Muscle layer of duodenum (tissue), 2 donors: Measurements from ENCODE around the gene ZCCHC24.

ENCODE experiments used
- H3K27ac ChIP-seq: one replicate; pipeline ENCODE4 v1.7.0; 2013; ENCODE audit warnings: mild to moderate bottlenecking, low read length
- H3K27me3 ChIP-seq: one replicate; pipeline ENCODE4 v1.7.0; 2013; ENCODE audit warnings: low read depth, mild to moderate bottlenecking, control low read depth, low read length
- H3K36me3 ChIP-seq, 2 donors: one replicate each; pipeline ENCODE4 v1.7.0; 2013; ENCODE audit warnings: low read length in 2 of 2, control low read depth in 1 of 2, mild to moderate bottlenecking in 1 of 2; ENCODE audit not compliant: insufficient read depth in 2 of 2, control insufficient read depth in 1 of 2
- H3K4me1 ChIP-seq, 2 donors: one replicate each; pipeline ENCODE4 v1.7.0; 2013; ENCODE audit warnings: low read length in 2 of 2, mild to moderate bottlenecking in 2 of 2, control low read depth in 1 of 2, moderate library complexity in 1 of 2; ENCODE audit not compliant: insufficient read depth in 2 of 2, control insufficient read depth in 1 of 2
- H3K4me3 ChIP-seq, 2 donors: one replicate each; pipeline ENCODE4 v1.7.0; 2013; ENCODE audit warnings: low read length in 2 of 2, low read depth in 1 of 2, mild to moderate bottlenecking in 1 of 2
- H3K9me3 ChIP-seq, 2 donors: one replicate each; pipeline ENCODE4 v1.7.0; 2013; ENCODE audit warnings: low read length in 2 of 2, control low read depth in 1 of 2, mild to moderate bottlenecking in 1 of 2; ENCODE audit not compliant: control insufficient read depth in 1 of 2
- donor health status: healthy.

ZCCHC24 gene

GRCh38 chr10:79392020-79392398, 53.4 kb downstream of the ZCCHC24 start:
- Histone ChIP-seq H3K27me3 (no peaks in the 10 kb centered on the region), H3K36me3 (peaks cover 13 to 17% of the 10 kb centered on the region in 2 donors), H3K9me3 (no peaks in the 10 kb centered on the region), H3K4me1 (peaks cover 14 to 46% of the 10 kb centered on the region in 2 donors), H3K4me3 (no peak overlapping the region), H3K27ac (no peak overlapping the region)

DNA sequence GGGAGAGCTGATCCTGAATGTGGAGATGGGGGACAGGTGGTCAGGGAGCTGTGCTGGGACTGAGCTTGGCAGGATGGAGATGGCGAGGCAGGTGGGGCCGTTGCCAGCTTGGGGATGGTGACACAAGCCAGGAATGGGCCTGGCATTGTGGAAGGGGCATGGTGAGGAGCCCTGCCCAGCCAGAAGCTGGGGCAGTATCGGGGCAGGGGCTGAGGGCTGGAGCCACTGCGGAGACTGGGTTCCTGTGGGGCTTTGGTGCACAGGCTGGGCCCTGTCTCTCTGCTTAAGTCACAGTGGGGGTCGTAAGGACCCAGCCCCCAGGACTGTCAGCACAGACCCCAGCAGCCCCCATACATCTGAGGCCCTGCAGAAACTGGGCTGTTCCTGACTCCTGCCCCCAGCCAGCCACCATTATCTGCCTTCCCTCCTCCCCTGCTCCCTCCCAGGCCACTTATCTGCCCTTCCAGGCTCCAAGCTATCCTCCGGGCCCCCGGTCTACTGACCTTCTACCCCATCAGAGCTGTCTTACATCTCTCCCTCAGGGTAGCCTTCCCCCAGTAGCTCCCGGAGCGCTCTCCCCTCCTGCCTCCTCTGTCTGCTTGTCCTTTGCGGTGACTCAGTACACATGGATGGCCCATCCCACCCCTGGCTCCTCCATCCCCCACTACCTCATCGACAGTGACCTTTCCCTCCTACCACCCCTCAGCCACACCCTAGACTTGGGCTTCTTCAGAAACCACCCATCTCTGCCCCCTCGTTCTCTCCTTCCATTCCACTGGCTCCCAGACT, 54.0 kb downstream of the ZCCHC24 start:
- H3K36me3 ChIP-seq: peaks cover 16 to 19% of the 10 kb centered on the region in 2 donors

DNA sequence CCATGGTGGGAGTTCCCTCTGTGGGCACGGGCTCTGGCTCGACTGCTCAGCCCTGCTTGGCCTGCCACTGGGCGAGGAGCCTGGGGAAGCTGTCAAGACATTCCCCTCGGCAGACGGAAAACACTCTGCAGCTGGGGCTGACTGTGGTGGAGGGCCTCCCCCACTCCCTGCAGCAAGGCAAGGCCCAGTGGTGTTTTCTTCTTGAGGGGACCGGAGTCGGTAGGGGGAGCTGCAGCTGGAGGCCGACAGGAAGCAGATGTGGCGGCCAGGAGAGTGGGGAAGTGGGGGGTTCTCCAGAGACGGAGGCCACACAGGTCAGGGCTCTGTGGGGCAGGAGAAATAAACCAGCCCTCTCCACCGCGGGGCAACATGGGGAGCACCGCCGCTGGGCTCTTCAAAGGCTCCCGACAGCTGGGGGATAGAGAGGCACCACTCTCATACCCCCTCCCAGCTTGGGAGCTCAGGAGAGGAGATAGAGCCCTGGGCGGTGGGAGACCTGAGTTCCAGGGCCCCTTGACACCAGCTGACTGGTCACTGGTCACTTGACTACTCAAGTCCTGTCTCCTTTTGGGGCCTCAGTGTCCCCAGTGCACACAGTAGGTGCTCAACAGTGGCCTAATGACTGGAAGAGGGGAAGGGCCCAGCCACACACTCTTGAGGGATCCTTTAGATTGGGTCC, 54.7 kb downstream of the ZCCHC24 start:
- H3K27me3 ChIP-seq: no peaks in the 10 kb centered on the region
- H3K9me3 ChIP-seq: no peaks in the 10 kb centered on the region
- peak overlapping the region; percentile 23 for H3K27ac ChIP-seq
- peaks cover 19 to 23% of the 10 kb centered on the region in 2 donors for H3K36me3 ChIP-seq
- H3K4me3 ChIP-seq: no peak overlapping the region
- peaks cover 6 to 40% of the 10 kb centered on the region in 2 donors for H3K4me1 ChIP-seq

More for the DNA sequence above, 54.0 kb downstream of the ZCCHC24 start:
- Histone ChIP-seq H3K27me3 (no peaks in the 10 kb centered on the region), H3K4me1 (peaks cover 8 to 46% of the 10 kb centered on the region in 2 donors), H3K4me3 (no peak overlapping the region), H3K27ac (peak overlapping the region; percentile 23), H3K9me3 (no peaks in the 10 kb centered on the region)

GRCh38 chr10:79390057-79390456, 55.4 kb downstream of the ZCCHC24 start:
- Histone ChIP-seq H3K27me3 (no peaks in the 10 kb centered on the region), H3K9me3 (no peaks in the 10 kb centered on the region), H3K27ac (no peak overlapping the region), H3K4me3 (no peak overlapping the region), H3K36me3 (peaks cover 23 to 30% of the 10 kb centered on the region in 2 donors), H3K4me1 (peaks cover 6 to 40% of the 10 kb centered on the region in 2 donors)

GRCh38 chr10:79387974-79388850, 57.2 kb downstream of the ZCCHC24 start:
- peaks cover 6 to 41% of the 10 kb centered on the region in 2 donors for H3K4me1 ChIP-seq

GRCh38 chr10:79387466-79387973, 57.9 kb downstream of the ZCCHC24 start:
- Histone ChIP-seq H3K4me1 (peaks cover 10 to 48% of the 10 kb centered on the region in 2 donors), H3K27me3 (no peaks in the 10 kb centered on the region), H3K27ac (peak overlapping the region; percentile 49)

More at GRCh38 chr10:79387974-79388850, 57.2 kb downstream of the ZCCHC24 start:
- Histone ChIP-seq H3K36me3 (peaks cover 11 to 24% of the 10 kb centered on the region in 2 donors), H3K27ac (no peak overlapping the region), H3K27me3 (no peaks in the 10 kb centered on the region), H3K9me3 (no peaks in the 10 kb centered on the region), H3K4me3 (no peak overlapping the region)

GRCh38 chr10:79386637-79387465, 58.6 kb downstream of the ZCCHC24 start:
- Histone ChIP-seq H3K9me3 (no peaks in the 10 kb centered on the region), H3K4me1 (peaks cover 13 to 48% of the 10 kb centered on the region in 2 donors), H3K27ac (peak overlapping the region; percentile 49), H3K27me3 (no peaks in the 10 kb centered on the region), H3K36me3 (peaks cover 11 to 24% of the 10 kb centered on the region in 2 donors), H3K4me3 (no peak overlapping the region)

More at GRCh38 chr10:79387466-79387973, 57.9 kb downstream of the ZCCHC24 start:
- H3K36me3 ChIP-seq: peaks cover 11 to 23% of the 10 kb centered on the region in 2 donors
- no peak overlapping the region for H3K4me3 ChIP-seq
- H3K9me3 ChIP-seq: no peaks in the 10 kb centered on the region

- peaks cover 14 to 49% of the 10 kb centered on the region in 2 donors for H3K4me1 ChIP-seq
- no peak overlapping the region for H3K4me3 ChIP-seq
- no peaks in the 10 kb centered on the region for H3K27me3 ChIP-seq
- no peaks in the 10 kb centered on the region for H3K9me3 ChIP-seq
- peaks cover 11 to 24% of the 10 kb centered on the region in 2 donors for H3K36me3 ChIP-seq
- no peak overlapping the region for H3K27ac ChIP-seq
Measured at GRCh38 chr10:79385804-79386531, 59.5 kb downstream of the ZCCHC24 start.

GRCh38 chr10:79385392-79385795, 60.0 kb downstream of the ZCCHC24 start:
- H3K27me3 ChIP-seq: no peaks in the 10 kb centered on the region
- H3K36me3 ChIP-seq: peaks cover 11 to 24% of the 10 kb centered on the region in 2 donors
- no peak overlapping the region for H3K4me3 ChIP-seq
- peaks cover 17 to 49% of the 10 kb centered on the region in 2 donors for H3K4me1 ChIP-seq
- H3K9me3 ChIP-seq: no peaks in the 10 kb centered on the region
- no peak overlapping the region for H3K27ac ChIP-seq
